GM21360 (cell line): ENCODE data around the gene BPHL.
"Not testable (repeated sequence)": the region's sequence is repeated elsewhere in the genome, so short reads cannot be mapped to it uniquely, and the experiment has no call there.

ENCODE experiments used
- ATAC-seq: cut with Tn5 transposase; IDR thresholded peaks from one replicate; pipeline ENCODE4 v1.9.1; 2021; ENCODE audit warnings: mild to moderate bottlenecking, moderate library complexity; ENCODE audit not compliant: unreplicated experiment

The BPHL gene

DNA sequence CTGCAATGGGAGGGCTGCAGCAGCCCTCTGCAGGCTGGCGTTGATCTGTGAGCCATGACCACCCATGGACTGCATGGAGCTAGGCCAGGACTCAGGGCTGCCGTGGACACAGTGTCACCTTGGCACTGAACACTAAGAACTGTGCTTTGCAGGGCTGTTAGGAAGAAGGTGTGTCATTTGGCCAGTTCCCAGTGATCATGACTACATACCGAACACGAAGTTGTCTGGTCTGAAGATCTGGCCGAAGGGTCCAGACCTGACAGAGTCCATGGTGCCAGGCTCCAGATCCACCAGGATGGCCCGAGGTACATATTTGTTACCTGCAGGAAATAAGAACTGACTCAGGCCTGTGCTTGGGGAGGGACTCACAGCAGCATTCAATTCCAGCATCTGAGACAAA is 36.9 kb downstream of the BPHL start:
- not testable (repeated sequence) for ATAC-seq

DNA sequence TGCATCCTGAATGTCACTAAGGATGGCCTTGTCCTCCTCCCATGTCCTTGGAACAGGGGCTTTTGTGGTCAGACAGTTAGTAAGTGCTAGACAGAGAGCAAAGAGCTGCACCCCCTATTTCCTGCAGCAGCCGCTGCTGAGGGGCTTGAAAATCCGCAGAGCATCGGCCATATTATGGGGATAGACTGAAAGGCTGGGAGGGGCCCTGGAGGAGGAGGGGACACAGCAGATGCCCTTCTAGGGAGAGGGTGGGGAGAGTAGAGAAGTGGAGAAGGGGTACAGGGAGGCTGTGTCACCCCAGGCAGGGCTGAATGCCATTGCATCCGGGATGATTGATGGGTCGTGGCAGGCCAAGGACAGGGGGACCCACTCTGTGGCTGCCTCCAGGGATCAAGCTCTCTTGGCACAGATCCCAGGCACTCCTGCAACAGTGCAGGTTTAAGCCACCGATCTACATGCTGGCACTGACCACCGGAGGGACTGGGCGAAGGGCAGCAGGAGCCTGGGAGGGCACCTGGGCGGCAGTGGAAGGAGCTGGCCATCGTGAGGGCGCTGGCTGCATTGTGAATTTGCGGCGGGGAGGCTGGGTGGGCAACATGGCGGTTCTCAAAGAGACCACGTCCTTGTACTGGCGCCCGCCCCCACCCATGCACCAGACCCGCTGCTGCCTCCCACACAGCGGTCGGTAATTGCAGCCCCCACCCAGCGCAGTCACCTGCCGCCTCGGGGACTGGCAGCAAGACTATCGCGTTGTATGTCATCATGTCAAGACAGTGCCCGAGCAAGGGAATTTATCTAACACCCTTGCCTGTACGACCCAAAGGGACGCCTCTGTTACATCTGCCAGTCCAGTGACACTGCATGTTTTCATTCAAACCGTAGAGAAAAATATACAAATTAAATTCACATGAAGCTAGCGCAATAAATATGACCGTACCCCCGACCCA is 37.9 kb downstream of the BPHL start:
- not testable (repeated sequence) for ATAC-seq

DNA sequence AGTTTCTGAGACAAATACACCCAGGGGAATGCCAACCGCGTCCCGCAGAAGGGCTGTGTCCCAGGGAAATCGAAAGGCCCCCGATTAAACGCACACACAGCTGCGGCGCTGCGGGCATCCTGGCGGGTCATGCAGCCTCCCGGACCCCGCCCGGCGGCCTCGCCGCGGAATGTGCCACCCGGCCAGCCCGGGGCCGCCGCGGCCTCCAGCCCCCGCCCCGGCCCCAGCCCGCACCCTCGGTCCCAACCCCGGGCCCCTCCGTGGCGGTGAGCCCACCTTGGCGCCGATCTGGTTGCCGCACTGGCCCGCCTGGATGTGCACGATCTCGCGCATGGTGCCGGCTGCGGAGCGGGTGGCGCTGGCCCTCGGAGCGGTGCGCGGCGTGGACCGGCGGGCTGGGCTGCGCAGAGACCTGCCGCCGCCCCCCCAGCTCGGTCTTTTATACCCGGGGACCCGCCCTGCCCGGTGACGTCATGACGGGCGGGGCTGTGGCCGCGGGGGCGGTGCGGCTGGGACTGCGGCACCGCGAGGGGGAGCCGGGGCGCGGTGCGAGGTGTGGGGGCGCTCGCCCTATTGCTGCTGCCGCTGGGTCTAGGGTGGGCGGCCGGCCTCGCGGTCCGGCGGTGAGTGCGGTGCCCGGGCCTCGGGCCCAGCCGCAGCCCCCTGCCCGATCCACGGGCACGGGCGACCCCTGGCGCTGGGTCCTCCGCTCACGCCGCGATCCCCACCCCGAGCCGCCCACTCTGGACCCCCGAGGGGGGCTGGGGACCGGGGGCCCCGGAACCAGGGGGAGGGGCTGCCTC is 38.8 kb downstream of the BPHL start, which contains the start of gene TUBB2A:
TUBB2A (minus strand) TSS at position 414 of the 803 bp plus-strand sequence; CDS start at position 333, 81 bp downstream.
- ATAC-seq, result peak; percentile 74

DNA sequence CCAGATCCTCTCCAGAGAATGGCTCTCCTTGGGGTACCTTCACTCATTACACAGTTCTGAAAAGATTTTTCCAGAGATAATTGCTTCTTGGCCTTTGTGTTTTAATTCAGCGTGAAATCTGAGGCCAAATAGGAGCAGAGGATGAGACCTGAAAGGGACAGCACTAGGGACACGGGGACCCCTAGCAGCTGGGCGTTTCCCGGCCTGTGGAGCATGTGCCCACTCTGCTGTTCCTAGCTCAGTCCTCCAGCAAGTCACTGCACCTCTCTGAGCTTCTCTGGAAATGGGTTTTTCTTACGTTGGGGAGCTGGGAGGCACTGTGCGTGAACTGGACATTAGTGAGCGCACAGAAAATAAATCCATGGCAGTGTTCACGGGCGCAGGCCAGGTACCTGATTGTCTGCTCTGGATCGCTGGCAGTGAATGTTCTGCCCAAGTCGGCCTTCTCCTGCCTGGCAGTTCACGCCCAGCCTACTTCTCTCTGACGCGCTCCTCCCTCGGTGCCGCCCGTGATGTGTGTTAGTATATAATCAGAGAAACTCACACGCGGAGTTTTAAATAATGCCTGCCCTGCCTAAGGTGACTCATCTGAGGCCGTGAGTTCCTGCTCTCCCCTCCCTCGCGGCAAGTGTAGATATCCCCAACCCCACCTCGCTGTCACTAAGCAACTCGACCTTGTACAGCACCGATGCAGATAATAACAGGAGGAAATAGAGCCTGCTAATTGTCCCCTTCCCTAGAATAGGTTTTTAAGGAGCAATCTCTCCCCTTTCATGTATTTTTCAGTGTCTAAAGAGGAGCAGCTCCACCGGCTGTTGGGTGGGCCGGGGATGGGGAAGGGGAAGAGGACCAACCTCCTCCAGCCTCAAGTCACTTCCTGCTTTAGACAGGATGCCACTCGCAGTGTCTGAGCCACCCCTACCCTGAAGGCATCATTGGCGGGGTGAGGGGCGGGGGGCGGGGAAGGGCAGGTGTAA is 41.6 kb downstream of the BPHL start:
- ATAC-seq, result no peak

- no peak for ATAC-seq
Observed at GRCh38 chr6:3162067-3162497, 43.6 kb downstream of the BPHL start.

DNA sequence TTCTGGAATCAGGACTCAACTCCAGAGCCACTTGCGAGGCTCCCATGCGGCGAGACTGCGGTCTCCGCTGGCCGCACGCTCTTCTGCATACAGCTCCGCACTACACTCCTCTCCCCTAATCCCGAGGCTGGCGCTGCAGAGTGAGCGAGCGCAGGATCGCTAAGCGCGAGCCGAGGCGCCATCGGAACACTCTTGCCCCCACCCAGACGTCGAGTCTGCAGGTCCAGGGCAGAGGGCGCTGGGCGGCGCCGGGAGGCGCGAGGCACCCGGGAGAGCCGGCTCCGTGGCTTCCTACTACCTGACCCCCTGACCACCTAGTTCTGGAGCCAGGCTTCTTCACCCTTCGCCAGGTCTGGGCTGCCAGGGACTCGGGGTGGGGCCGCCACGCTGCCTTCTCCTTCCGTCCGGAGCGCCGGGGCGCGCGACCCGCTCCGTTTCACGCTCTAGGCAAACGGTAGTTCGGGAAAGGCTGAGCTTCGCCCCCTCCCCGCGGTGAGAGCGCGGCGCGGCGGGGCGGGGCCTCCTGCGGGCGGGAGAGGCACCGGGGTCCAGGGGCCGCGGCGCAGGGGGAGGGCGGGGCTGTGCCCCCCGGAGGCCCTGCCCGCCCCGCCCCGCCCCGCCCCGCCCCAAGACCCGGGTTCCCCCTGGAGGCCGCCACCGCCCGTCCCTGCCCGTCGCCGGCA is 44.2 kb downstream of the BPHL start:
- peak; percentile 65 for ATAC-seq

- peak; percentile 7 for ATAC-seq
Observed at GRCh38 chr6:3163248-3163594, 44.7 kb downstream of the BPHL start.

GRCh38 chr6:3164388-3164787 is 45.9 kb downstream of the BPHL start:
- ATAC-seq, result no peak

DNA sequence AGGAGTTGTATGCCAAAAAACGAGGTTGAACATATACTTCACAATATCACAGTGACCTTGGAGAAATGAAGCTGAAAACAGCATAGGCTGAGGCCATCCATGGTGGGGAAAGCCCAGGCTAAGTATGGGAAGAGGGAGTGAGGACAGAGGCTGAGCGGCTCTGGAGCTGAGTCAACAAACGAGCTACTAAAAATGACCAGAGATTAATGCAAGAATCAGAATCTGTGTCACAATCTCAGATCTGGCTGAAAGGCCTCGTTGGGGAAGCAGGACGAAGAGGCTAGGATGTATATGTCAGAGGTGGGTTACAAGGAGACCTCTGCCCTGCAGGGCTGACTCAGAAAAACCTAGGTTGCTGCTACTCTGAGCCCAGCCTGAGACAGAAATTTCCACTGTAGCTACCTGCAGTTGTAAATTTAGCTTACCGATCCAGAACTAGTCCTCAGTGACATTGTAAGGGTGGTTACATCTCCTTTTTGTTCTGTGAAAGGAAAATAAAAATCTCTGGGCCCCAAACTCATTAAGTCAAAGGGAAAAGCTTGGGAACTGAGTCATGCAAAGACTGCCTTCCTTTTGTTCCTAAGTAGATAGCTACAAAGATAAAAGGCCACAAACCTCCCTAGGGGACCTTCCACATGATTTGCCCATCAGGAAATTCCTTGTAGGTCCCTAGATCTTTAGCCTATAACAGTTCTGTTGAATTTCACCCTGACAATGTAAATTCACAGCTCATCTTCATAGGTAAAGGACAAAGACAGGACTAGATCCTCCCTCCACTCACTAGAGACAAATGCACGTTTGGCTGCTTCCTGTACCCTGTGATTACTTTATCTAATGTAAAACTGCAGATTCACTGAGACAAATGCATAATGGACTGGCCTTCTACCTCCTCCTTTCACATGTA is 47.4 kb downstream of the BPHL start:
- no peak for ATAC-seq

- ATAC-seq, result not testable (repeated sequence)
Observed at GRCh38 chr6:3166535-3167225, 48.2 kb downstream of the BPHL start.

DNA sequence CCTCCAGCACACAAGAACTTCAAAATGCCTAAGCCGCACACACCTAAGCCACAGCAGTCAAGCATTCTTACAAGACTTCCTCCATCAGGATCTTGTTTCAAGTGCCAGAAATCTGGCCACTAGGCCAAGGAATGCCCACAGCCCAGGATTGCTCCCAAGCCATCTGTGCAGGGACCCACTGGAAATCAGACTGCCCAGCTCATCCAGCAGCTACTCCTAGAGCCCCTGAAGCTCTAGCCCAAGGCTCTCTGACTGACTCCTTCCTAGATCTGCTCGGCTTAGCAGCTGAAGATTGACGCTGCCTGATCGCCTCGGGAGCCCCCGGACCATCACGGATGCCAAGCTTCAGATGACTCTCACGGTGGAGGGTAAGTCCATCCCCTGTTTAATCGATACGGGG is 49.5 kb downstream of the BPHL start:
- ATAC-seq, result not testable (repeated sequence)

DNA sequence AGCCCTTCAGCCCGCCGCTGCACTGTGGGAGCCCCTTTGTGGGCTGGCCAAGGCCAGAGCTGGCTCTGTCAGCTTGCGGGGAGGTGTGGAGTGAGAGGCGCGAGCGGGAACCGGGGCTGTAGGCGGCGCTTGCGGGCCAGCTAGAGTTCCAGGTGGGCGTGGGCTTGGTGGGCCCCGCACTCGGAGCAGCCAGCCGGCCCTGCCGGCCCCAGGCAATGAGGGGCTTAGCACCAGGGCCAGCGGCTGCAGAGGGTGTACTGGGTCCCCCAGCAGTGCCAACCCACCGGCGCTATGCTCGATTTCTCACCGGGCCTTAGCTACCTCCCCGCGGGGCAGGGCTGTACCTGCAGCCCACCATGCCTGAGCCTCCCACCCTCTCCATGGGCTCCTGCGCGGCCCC is 52.2 kb downstream of the BPHL start:
- ATAC-seq, result not testable (repeated sequence)

GRCh38 chr6:3171313-3172175 is 53.0 kb downstream of the BPHL start:
- ATAC-seq, result not testable (repeated sequence)

- ATAC-seq, result not testable (repeated sequence)
Observed at GRCh38 chr6:3172789-3173188, 54.3 kb downstream of the BPHL start.

DNA sequence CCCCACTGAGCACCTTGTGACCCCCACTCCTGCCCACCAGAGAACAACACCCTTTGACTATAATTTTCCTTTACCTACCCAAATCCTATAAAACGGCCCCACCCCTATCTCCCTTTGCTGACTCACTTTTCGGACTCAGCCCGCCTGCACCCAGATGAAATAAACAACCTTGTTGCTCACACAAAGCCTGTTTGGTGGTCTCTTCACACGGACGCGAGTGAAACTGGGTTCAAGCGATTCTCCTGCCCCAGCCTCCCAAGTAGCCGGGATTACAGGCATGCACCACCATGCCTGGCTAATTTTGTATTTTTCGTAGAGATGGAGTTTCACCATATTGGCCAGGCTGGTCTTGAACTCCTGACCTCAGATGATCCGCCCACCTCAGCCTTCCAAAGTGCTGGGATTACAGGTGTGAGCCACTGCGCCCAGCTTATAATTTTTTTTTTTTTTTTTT is 55.2 kb downstream of the BPHL start:
- not testable (repeated sequence) for ATAC-seq

DNA sequence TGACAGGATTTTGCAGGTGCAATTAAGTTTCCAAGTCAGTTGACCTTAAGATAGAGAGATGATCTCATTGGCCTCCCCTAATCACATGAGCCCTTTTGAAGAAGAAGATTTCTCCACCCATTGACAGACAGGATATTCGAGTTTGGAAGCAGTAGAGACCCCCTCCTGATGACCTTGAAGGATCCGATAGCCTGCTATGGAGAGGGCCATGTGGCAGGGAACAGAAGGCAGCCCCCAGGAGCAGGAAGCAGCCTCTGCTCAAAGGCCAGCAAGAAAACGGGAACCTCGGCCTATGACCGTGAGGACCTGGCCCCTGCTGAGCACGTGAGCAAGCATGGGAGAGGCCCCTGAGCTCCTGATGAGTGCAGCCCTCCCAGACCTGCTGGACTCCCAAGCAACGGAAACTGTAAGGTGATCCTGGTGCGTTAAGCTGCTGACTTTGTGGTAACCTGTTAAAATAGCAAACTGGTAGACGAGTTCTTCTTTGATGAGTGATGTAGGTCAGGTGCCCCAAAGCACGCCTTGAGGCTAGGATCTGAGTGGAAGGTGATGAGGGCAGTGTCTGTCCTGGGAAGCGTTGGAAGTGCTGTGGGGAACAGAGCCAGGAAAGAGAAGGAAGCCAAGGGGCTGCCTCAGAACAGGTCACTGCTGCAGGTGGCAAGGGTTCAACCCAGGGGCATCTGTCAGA is 57.3 kb downstream of the BPHL start:
- no peak for ATAC-seq
